GM19238 (cell line): Measurements from ENCODE around the gene CACNB2.
"Not testable (repeated sequence)": the region's sequence is repeated elsewhere in the genome, so short reads cannot be mapped to it uniquely, and the experiment has no call there.

Experiments
- DNase-seq: peaks from one replicate; pipeline ENCODE4 v3.0.0; 2011; ENCODE audit warnings: low spot score; ENCODE audit not compliant: insufficient read length

Gene CACNB2

GRCh38 chr10:18197706-18198105 is 57.5 kb downstream of the CACNB2 start:
- no peak for DNase-seq

- DNase-seq = no peak
Observed at GRCh38 chr10:18201877-18202276, 61.7 kb downstream of the CACNB2 start.

GRCh38 chr10:18202680-18203460 is 62.6 kb downstream of the CACNB2 start:
- no peak for DNase-seq

GRCh38 chr10:18203471-18203870 is 63.2 kb downstream of the CACNB2 start:
- DNase-seq = no peak

GRCh38 chr10:18204039-18204835 is 64.0 kb downstream of the CACNB2 start:
- no peak for DNase-seq

GRCh38 chr10:18205098-18205834 is 65.0 kb downstream of the CACNB2 start:
- DNase-seq = no peak

GRCh38 chr10:18208186-18208585 is 68.0 kb downstream of the CACNB2 start:
- not testable (repeated sequence) for DNase-seq

GRCh38 chr10:18209241-18209640 is 69.0 kb downstream of the CACNB2 start:
- DNase-seq = no peak

- no peak for DNase-seq
Observed at GRCh38 chr10:18210711-18211110, 70.5 kb downstream of the CACNB2 start.

- DNase-seq = no peak
Observed at GRCh38 chr10:18211862-18212261, 71.6 kb downstream of the CACNB2 start.

GRCh38 chr10:18213271-18213670 is 73.0 kb downstream of the CACNB2 start:
- DNase-seq = no peak

- no peak for DNase-seq
Observed at GRCh38 chr10:18214691-18215563, 74.7 kb downstream of the CACNB2 start.

GRCh38 chr10:18216482-18216881 is 76.3 kb downstream of the CACNB2 start:
- DNase-seq = no peak

- no peak for DNase-seq
Observed at GRCh38 chr10:18217577-18217976, 77.4 kb downstream of the CACNB2 start.

GRCh38 chr10:18219146-18219545 is 78.9 kb downstream of the CACNB2 start:
- DNase-seq = no peak

GRCh38 chr10:18221123-18221522 is 80.9 kb downstream of the CACNB2 start:
- no peak for DNase-seq

- DNase-seq = no peak
Observed at GRCh38 chr10:18221882-18222281, 81.7 kb downstream of the CACNB2 start.

- no peak for DNase-seq
Observed at GRCh38 chr10:18222866-18223265, 82.6 kb downstream of the CACNB2 start.

- DNase-seq = no peak
Observed at GRCh38 chr10:18223898-18224297, 83.7 kb downstream of the CACNB2 start.

- DNase-seq = no peak
Observed at GRCh38 chr10:18224626-18225445, 84.6 kb downstream of the CACNB2 start.
